ENCODE measurements around the gene AGAP1. TPM values are rescaled to one million over a fixed set of nuclear protein-coding genes. Genes with fewer than 3 reads are reported as not detected.
A peak's percentile ranks its signal among the peaks of the same experiment; 100 is the strongest.

Gene AGAP1
- 36.2 TPM for total RNA-seq
- long read RNA-seq, full-length matches to known transcripts, result 1 of 60 reads
- long read RNA-seq, partial matches to known transcripts, result 3 of 60 reads
- long read RNA-seq, other reads (novel, unspliced or antisense), result 56 of 60 reads

DNA sequence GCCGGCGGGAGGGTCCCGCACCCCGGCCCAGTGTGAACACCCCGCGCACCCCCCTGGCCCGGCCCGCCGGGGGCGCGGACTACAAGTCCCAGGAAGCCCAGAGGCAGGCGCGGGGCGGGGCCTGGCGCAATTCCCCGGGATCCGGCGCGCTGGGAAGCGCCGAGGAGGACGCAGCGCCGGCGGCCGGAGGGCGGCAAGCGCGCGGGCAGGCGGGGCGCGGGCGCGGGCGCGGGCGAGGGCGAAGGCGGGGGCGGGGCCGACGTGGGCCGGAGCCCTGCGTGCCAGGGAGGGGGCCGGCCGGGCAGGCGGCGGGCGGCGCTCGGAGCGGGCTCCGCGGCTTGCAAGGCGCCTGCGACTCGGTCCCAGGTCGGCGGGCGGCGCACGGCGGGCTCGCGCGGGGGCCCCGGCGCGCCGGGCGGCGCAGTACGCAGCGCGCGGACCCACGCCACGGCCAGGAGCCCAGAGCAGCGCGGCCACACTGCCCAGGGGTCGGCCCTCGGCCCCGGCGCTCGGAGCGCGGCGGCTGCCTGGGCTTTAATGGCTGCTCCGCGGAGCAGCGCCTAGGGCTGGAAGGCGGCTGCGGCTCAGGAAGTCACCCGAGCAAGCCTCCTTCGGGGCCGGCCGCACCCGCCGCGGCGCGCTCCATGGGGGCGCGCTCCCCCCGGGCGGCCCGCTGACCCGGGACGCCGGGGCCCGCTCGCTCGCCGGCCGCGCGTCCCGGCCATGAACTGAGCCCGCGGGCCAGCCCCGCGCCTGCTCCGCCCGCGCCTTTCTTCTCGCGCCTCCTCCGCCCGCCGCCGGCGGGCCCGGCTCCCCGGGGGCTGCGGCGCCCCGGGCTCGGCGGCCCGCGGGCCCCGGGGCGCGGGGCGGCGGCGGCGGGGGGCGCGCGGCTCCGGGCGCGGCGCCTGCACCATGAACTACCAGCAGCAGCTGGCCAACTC lies at the start of gene AGAP1:
Gene AGAP1 (plus strand): TSS at position 269 of the 941 bp plus-strand sequence.
- Histone ChIP-seq H3K27me3 (ENCODE audit: low read depth) (peaks cover 6% of the 10 kb centered on the region), H3K4me3 (peak within 1 kb of the TSS; percentile 70), H3K36me3 (no peaks in the 10 kb centered on the region), H3K4me1 (peaks cover 23% of the 10 kb centered on the region), H3K9me3 (peaks cover 4% of the 10 kb centered on the region), H3K27ac (peak within 1 kb of the TSS; percentile 81)
- intact Hi-C loops (cut with DNase I), result no loop called here
- DNase-seq (peak; percentile 88), ATAC-seq (peak; percentile 92 to 93)
- TF ChIP-seq, protein P1, sequence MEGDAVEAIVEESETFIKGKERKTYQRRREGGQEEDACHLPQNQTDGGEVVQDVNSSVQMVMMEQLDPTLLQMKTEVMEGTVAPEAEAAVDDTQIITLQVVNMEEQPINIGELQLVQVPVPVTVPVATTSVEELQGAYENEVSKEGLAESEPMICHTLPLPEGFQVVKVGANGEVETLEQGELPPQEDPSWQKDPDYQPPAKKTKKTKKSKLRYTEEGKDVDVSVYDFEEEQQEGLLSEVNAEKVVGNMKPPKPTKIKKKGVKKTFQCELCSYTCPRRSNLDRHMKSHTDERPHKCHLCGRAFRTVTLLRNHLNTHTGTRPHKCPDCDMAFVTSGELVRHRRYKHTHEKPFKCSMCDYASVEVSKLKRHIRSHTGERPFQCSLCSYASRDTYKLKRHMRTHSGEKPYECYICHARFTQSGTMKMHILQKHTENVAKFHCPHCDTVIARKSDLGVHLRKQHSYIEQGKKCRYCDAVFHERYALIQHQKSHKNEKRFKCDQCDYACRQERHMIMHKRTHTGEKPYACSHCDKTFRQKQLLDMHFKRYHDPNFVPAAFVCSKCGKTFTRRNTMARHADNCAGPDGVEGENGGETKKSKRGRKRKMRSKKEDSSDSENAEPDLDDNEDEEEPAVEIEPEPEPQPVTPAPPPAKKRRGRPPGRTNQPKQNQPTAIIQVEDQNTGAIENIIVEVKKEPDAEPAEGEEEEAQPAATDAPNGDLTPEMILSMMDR (IDR thresholded peaks at IDR 0.05), result no peak

DNA sequence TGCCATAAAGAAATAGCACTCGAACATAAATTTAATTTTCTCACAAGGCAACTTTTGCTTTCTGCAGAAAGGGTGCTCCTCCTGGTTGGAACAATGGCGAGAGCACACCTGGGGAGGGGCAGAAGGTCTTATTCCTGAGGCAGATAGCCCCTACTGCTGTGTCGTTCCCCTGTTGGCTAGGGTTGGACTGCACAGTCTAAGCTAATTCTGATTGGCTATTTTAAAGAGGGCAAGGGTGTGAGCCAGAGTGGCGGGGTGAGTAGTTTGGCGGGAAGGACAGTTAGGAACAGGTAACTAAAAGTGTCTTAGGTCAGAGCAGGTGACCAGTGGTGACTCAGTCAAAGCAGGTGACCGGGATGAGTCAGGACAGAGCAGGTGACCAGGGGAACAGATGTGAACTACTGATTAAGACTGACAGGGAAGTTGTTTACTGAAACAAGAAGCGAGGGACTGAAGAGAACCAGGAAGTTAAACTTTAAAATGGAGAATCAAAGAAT lies 49.7 kb upstream of the AGAP1 start:
- no peaks in the 10 kb centered on the region for H3K27me3 ChIP-seq (ENCODE audit: low read depth)
- no peaks in the 10 kb centered on the region for H3K4me1 ChIP-seq
- intact Hi-C loops (cut with DNase I), result no loop called here
- no peaks in the 10 kb centered on the region for H3K36me3 ChIP-seq
- H3K4me3 ChIP-seq, result no peak overlapping the region
- TF ChIP-seq, protein P1 (IDR thresholded peaks at IDR 0.05), result no peak
- ATAC-seq, result no peak
- DNase-seq, result no peak
- H3K27ac ChIP-seq, result no peak overlapping the region
- H3K9me3 ChIP-seq, result no peaks in the 10 kb centered on the region

- TF ChIP-seq, protein P1 (IDR thresholded peaks at IDR 0.05), result no peak
- ATAC-seq (no peak), DNase-seq (no peak)
- H3K4me3 ChIP-seq, result no peak overlapping the region
- H3K27ac ChIP-seq, result no peak overlapping the region
- H3K27me3 ChIP-seq (ENCODE audit: low read depth), result no peaks in the 10 kb centered on the region
- H3K36me3 ChIP-seq, result no peaks in the 10 kb centered on the region
- no peaks in the 10 kb centered on the region for H3K9me3 ChIP-seq
- H3K4me1 ChIP-seq, result peaks cover 3% of the 10 kb centered on the region
- intact Hi-C loops (cut with DNase I), result no loop called here
These were observed 48.7 kb upstream of the AGAP1 start for GRCh38 chr2:235445116-235445515.

DNA sequence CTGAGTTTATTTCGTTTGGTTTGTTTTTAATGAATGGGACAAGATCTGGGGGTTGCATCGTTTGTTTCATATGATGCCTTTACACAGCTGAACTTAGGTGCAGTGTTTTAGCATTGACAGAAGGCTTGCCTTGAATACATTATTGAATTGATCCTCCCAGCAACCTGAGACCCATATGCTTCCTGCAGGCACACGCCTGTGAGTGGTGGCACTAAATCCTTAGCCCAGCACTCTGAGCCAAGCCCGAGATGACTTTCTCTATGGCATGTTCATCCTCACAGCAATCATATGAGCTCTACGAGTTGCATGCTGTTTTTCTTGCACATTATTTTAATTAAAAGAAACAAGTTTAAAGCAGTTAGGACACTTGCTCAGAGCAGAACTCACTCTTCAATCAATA lies 47.8 kb upstream of the AGAP1 start:
- TF ChIP-seq, protein P1 (IDR thresholded peaks at IDR 0.05), result no peak
- Histone ChIP-seq H3K36me3 (no peaks in the 10 kb centered on the region), H3K4me3 (no peak overlapping the region), H3K27ac (no peak overlapping the region), H3K27me3 (ENCODE audit: low read depth) (no peaks in the 10 kb centered on the region), H3K4me1 (peaks cover 3% of the 10 kb centered on the region), H3K9me3 (no peaks in the 10 kb centered on the region)
- ATAC-seq (no peak), DNase-seq (no peak)
- intact Hi-C loops (cut with DNase I), result no loop called here

GRCh38 chr2:235447210-235447609 lies 46.6 kb upstream of the AGAP1 start:
- DNase-seq, result no peak
- no peak overlapping the region for H3K27ac ChIP-seq
- intact Hi-C loops (cut with DNase I), result no loop called here
- H3K9me3 ChIP-seq, result no peaks in the 10 kb centered on the region
- ATAC-seq, result no peak
- no peak overlapping the region for H3K4me3 ChIP-seq
- no peaks in the 10 kb centered on the region for H3K36me3 ChIP-seq
- H3K4me1 ChIP-seq, result peaks cover 3% of the 10 kb centered on the region
- H3K27me3 ChIP-seq (ENCODE audit: low read depth), result no peaks in the 10 kb centered on the region
- TF ChIP-seq, protein P1 (IDR thresholded peaks at IDR 0.05), result no peak

All from lower lobe of right lung (tissue), 2 donors.